HG03354 (cell line): Measurements from ENCODE around the gene RRAS.

Source experiments
- ATAC-seq: cut with Tn5 transposase; IDR thresholded peaks from one replicate; pipeline ENCODE4 v1.9.1; 2021; ENCODE audit warnings: mild to moderate bottlenecking; ENCODE audit not compliant: unreplicated experiment, poor library complexity, severe bottlenecking

RRAS gene

GRCh38 chr19:49587227-49587626 is 52.7 kb downstream of the RRAS start:
- ATAC-seq, result no peak
